GM13977 (cell line): ENCODE measurements around the gene POU3F3.
A peak's percentile ranks its signal among the peaks of the same experiment; 100 is the strongest.

Experiments used
- DNase-seq: peaks from one replicate; pipeline ENCODE4 v3.0.0; 2012; ENCODE audit warnings: low spot score
- CTCF ChIP-seq: IDR thresholded peaks from 2 replicates; pipeline ENCODE4 v1.5.1; 2012; ENCODE audit warnings: mild to moderate bottlenecking, control low read depth; ENCODE audit not compliant: insufficient read depth; ENCODE audit errors: extremely low read depth, missing control alignments
- in situ Hi-C: fragments of 300-500 bp; cut with MboI; formaldehyde crosslinking; loops from one replicate; pipeline ENCODE4 v1.12.0; 2022; ENCODE audit warnings: low sequenced_read_pairs, low pct_unique_long_range_greater_than_20kb, mixed read lengths, inconsistent platforms; ENCODE audit not compliant: unreplicated experiment

The POU3F3 gene

GRCh38 chr2:104846786-104847585 is 6.9 kb upstream of the POU3F3 start:
- in situ Hi-C loops, result no loop called here
- no peak for TF ChIP-seq CTCF
- no peak for DNase-seq

GRCh38 chr2:104847586-104848160 is 6.2 kb upstream of the POU3F3 start:
- DNase-seq, result no peak
- TF ChIP-seq CTCF, result no peak
- in situ Hi-C loops, result no loop called here

GRCh38 chr2:104848526-104848925 is 5.4 kb upstream of the POU3F3 start:
- DNase-seq, result peak; percentile 33
- TF ChIP-seq CTCF, result no peak
- in situ Hi-C loops, result no loop called here

GRCh38 chr2:104849101-104849500 is 4.8 kb upstream of the POU3F3 start:
- DNase-seq, result no peak
- in situ Hi-C loops, result no loop called here
- TF ChIP-seq CTCF, result no peak

GRCh38 chr2:104849618-104850141 is 4.2 kb upstream of the POU3F3 start:
- in situ Hi-C loops, result loop anchor here (25.0 kb wide), 1 partner anchor 1687 kb away; no protein-coding TSS in a partner anchor
- peak; percentile 79 for TF ChIP-seq CTCF
- DNase-seq, result peak; percentile 69

GRCh38 chr2:104850361-104851290 is 3.3 kb upstream of the POU3F3 start:
- TF ChIP-seq CTCF, result no peak
- peak; percentile 12 for DNase-seq
- in situ Hi-C loops, result loop anchor here (25.0 kb wide), 1 partner anchor 1688 kb away; no protein-coding TSS in a partner anchor
